Heart right ventricle (tissue), 16 donors: ENCODE data around the gene OASL. TPM values are rescaled to one million over a fixed set of nuclear protein-coding genes. Genes with fewer than 3 reads are reported as not detected.
"Not testable (repeated sequence)": the region's sequence is repeated elsewhere in the genome, so short reads cannot be mapped to it uniquely, and the experiment has no call there.

Experiments
- ATAC-seq, 8 donors: fragments of 200-7000 bp; cut with Tn5 transposase; one replicate each; pipeline ENCODE4 v1.9.1; 2020; ENCODE audit warnings: mild to moderate bottlenecking in 8 of 8, moderate library complexity in 8 of 8, moderate number of reproducible peaks in 1 of 8
- DNase-seq, 2 donors: peaks; one replicate each; pipeline ENCODE4 v3.0.0-alpha.2; 2020
- H3K27ac ChIP-seq, 10 donors: fragments of 200-600 bp; sonication (generic) in 2 of 10; one replicate each; pipeline versions ENCODE4 v1.5.0 to v1.8.0; 2020 to 2022; ENCODE audit warnings: mild to moderate bottlenecking in 3 of 10
- H3K27me3 ChIP-seq, 7 donors: fragments of 200-600 bp; one replicate each; pipeline ENCODE4 v1.8.0; 2021 to 2022; ENCODE audit warnings: mild to moderate bottlenecking in 2 of 7
- H3K36me3 ChIP-seq, 9 donors: fragments of 200-600 bp; sonication (generic) in 1 of 9; one replicate each; pipeline versions ENCODE4 v1.5.0 to v1.8.0; 2020 to 2022; ENCODE audit warnings: mild to moderate bottlenecking in 2 of 9
- H3K4me1 ChIP-seq, 9 donors: fragments of 200-600 bp; sonication (generic) in 1 of 9; one replicate each; pipeline versions ENCODE4 v1.5.0 to v1.8.0; 2020 to 2022; ENCODE audit warnings: mild to moderate bottlenecking in 4 of 9
- H3K4me3 ChIP-seq, 10 donors: fragments of 200-600 bp; sonication (generic) in 2 of 10; one replicate each; pipeline versions ENCODE4 v1.5.0 to v1.8.0; 2020 to 2022; ENCODE audit warnings: mild to moderate bottlenecking in 7 of 10, moderate library complexity in 2 of 10
- H3K9me3 ChIP-seq, 11 donors: fragments of 200-600 bp in 10 of 11; sonication (generic) in 2 of 11; one replicate each; pipeline versions ENCODE4 v1.5.0 to v1.8.0; 2013 to 2022; ENCODE audit warnings: mild to moderate bottlenecking in 2 of 11, control low read depth in 1 of 11, moderate library complexity in 1 of 11
- WGBS, 2 donors: extraction: QIAGEN DNeasy Blood & Tissue Kit; methylation state at CpG; one replicate each; pipeline ENCODE4 v1.1.7; 2013; ENCODE audit warnings: inconsistent platforms in 1 of 2; 5-methylcytosine and 5-hydroxymethylcytosine counted together
- intact Hi-C, 10 donors: fragments of 100-400 bp; cut with DNase I; formaldehyde crosslinking; loops; one replicate each; pipeline versions ENCODE4 v1.11.1 to v1.14.2; 2022
- polyA plus RNA-seq, 2 donors: library from polyadenylated mRNA; stranded (reverse); fragments of 200-250 nt; gene quantifications; one replicate each; pipeline ENCODE4 v1.2.3, GENCODE V29; 2013
- total RNA-seq, 10 donors: library from RNA; stranded (reverse); fragmentation: NEBNext Ultra II Directional in 3 of 10; extraction: Animal tissue kit (Norgen Biotek cat#: 25700) in 3 of 10; gene quantifications; one replicate each; pipeline versions ENCODE4 v1.2.1 to v1.2.4, GENCODE V29; 2021 to 2023
- TF ChIP-seq, protein P1 (sequence below), 9 donors: fragments of 200-600 bp; sonication (generic) in 2 of 9; IDR thresholded peaks; one replicate each; pipeline versions ENCODE4 v1.5.0 to v1.8.0; 2021 to 2022; ENCODE audit warnings: antibody characterized with exemption in 9 of 9, mild to moderate bottlenecking in 5 of 9, moderate library complexity in 1 of 9
- donor health status: Arrhythmogenic right ventricular cardiomyopathy.
- donor health status: ischemic (EF 13 %, LVEDD 7.1; RV severe dilation, severe dysfunction).
- donor health status: healthy with polysubstance abuse.
- donor health status: DM: no; HTN: yes; CAD: no.
- donor health status: DM: no; HTN: no; CAD: no.
- donor health status: ischemic (EF 25% LVEDD 6.9; RV normal size, moderate dysfunction).
- donor health status: ischemic (EF 25% LVEDD 5.7; RV mildly dilated, moderate dysfunction).
- donor health status: healthy.
- donor health status: DM: yes; HTN: yes; CAD: no.
- donor health status: Ischemic cardiomyopathy.
- donor health status: ischemic (EF 35%, LVEDD 5.7; RV mildly dilated, moderate dysfunction).
- donor health status: nonischemic (EF 11% LVEDD 7.7; RV severe dilation, severe dysfunction).
- donor health status: DM: yes; HTN: yes; CAD: no.
- donor health status: PGD.
- donor health status: ischemic (EF 29% LVEDD 5.4; RV normal size, mild dysfunction).
- donor health status: nonischemic (EF 23%, LVEDD 6.1; RV moderate dilation, normal function).

The OASL gene
- total and polyA plus RNA-seq, 12 donors = 0.19 to 2.5 (median 0.95) TPM

DNA sequence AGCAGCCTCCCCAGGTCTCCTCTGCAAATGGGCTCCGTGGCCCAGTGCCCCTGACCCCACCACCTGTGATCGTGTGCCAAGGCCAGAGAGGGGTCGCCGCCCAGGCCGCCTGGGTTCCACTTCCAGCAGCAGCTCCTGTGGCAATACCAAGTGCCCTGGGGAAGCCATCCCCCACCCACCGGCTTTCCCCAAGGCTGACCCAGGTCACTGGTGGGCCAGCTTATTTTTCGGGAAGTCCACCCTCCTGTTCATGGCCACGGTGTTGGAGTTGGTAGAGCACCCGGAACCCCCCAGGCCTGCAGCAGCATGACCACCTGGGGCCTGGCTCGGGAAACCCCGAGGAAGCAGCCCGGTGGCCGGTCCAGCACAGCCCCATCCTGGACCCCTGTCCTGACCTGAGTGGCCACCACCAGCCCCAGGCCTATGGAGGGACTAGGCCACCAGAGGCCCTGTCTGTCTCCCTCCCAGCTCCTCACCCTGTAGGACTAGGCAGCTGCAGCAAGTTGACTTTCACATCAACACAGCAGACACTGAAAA, 40.8 kb upstream of the OASL start:
- no peak overlapping the region for H3K27ac ChIP-seq
- TF ChIP-seq, protein P1, sequence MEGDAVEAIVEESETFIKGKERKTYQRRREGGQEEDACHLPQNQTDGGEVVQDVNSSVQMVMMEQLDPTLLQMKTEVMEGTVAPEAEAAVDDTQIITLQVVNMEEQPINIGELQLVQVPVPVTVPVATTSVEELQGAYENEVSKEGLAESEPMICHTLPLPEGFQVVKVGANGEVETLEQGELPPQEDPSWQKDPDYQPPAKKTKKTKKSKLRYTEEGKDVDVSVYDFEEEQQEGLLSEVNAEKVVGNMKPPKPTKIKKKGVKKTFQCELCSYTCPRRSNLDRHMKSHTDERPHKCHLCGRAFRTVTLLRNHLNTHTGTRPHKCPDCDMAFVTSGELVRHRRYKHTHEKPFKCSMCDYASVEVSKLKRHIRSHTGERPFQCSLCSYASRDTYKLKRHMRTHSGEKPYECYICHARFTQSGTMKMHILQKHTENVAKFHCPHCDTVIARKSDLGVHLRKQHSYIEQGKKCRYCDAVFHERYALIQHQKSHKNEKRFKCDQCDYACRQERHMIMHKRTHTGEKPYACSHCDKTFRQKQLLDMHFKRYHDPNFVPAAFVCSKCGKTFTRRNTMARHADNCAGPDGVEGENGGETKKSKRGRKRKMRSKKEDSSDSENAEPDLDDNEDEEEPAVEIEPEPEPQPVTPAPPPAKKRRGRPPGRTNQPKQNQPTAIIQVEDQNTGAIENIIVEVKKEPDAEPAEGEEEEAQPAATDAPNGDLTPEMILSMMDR (IDR thresholded peaks at IDR 0.05) = no peak
- ATAC-seq (peak in 1 of 8 donors; percentile 19), DNase-seq (no peak)
- WGBS, 2 donors = 90 to 94% methylated on average over 13 of the region's 13 CpGs
- H3K27me3 ChIP-seq = no peaks in the 10 kb centered on the region
- H3K36me3 ChIP-seq = no peaks in the 10 kb centered on the region
- H3K4me3 ChIP-seq = no peak overlapping the region
- intact Hi-C loops = no loop called here
- H3K9me3 ChIP-seq = no peaks in the 10 kb centered on the region
- no peaks in the 10 kb centered on the region for H3K4me1 ChIP-seq

DNA sequence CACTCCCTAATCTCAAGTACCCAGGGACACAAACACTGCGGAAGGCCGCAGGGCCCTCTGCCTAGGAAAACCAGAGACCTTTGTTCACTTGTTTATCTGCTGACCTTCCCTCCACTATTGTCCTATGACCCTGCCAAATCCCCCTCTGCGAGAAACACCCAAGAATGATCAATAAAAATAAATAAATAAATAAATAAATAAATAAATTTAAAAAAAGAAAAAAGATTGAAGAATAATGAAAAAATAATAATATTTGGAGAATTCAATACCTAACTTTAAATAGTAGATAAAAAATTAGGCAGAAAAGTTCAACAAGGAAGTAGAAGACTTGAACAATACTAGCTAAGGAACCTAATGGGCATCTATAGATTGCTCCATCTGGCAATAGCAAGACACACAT, 38.4 kb upstream of the OASL start:
- intact Hi-C loops, H3K4me1 ChIP-seq, H3K27ac ChIP-seq, H3K4me3 ChIP-seq, H3K27me3 ChIP-seq, ATAC-seq, DNase-seq, H3K36me3 ChIP-seq: not testable (repeated sequence)
- peaks cover 0 to 18% (median 2%) of the 10 kb centered on the region in 11 donors for H3K9me3 ChIP-seq
- WGBS, 2 donors = 100% methylated on average over 1 of the region's 3 CpGs

DNA sequence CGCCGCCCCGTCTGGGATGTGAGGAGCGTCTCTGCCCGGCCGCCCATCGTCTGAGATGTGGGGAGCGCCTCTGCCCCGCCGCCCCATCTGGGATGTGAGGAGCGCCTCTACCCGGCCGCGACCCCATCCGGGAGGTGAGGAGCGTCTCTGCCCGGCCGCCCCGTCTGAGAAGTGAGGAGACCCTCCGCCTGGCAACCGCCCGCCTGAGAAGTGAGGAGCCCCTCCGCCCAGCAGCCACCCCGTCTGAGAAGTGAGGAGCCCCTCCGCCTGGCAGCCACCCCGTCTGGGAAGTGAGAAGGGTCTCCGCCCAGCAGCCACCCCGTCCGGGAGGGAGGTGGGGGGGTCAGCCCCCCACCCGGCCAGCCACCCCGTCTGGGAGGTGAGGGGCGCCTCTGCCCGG, 36.9 kb upstream of the OASL start:
- H3K27ac ChIP-seq, H3K27me3 ChIP-seq, ATAC-seq, DNase-seq, H3K4me3 ChIP-seq, H3K36me3 ChIP-seq, H3K4me1 ChIP-seq, intact Hi-C loops: not testable (repeated sequence)
- peaks cover 0 to 32% (median 3%) of the 10 kb centered on the region in 11 donors for H3K9me3 ChIP-seq
- WGBS, 2 donors = 92 to 95% methylated on average over 21 to 31 of the region's 33 CpGs

DNA sequence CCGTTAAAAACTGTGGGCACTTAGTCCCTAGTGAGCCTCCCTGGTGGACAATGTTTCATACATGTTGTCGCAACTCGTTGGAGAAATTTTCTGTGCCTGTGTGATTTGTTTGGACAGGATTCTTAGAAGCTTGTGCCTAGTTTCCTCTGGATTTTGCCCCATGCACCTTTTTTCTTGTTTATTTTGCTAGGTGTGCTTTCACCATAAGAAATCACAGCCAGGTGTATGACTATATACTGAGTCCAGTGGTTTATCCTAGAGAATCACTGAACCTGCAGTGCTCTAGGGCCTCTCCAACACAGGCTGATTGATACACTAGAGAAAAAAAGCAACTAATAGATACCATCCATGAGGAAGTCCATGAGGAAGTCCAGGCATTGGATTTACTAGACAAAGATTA, 33.1 kb upstream of the OASL start:
- peaks cover 0 to 32% (median 3%) of the 10 kb centered on the region in 11 donors for H3K9me3 ChIP-seq
- WGBS, 2 donors = 85 to 86% methylated on average over 3 of the region's 3 CpGs
- intact Hi-C loops = no loop called here
- H3K27me3 ChIP-seq = peaks cover 0 to 19% (median 0%) of the 10 kb centered on the region in 7 donors
- no peaks in the 10 kb centered on the region for H3K36me3 ChIP-seq
- no peak for DNase-seq
- H3K27ac ChIP-seq = no peak overlapping the region
- no peak overlapping the region for H3K4me3 ChIP-seq
- no peaks in the 10 kb centered on the region for H3K4me1 ChIP-seq
- TF ChIP-seq, protein P1 (IDR thresholded peaks at IDR 0.05) = no peak
- no peak for ATAC-seq

DNA sequence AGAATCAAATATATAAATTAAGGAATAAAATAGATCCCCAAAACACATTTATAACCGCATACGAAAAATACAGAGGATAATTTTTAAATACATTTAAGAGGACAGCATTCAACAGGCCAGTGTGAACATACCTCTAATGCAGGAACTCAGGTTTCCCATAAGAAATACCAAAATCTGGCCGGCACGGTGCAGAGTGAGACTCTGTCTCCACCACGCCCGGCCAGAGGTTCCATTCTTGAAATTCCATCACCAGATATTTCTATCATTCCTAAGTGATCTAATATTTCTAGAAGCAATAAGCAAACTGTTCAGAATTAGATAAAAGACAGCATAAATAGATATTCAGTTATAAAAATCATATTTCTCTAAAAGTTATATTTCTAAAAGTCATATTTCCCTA, 30.2 kb upstream of the OASL start:
- Histone ChIP-seq H3K27me3 (peaks cover 0 to 22% (median 0%) of the 10 kb centered on the region in 7 donors), H3K4me1 (no peaks in the 10 kb centered on the region), H3K27ac (no peak overlapping the region), H3K9me3 (peaks cover 0 to 32% (median 3%) of the 10 kb centered on the region in 11 donors), H3K4me3 (no peak overlapping the region), H3K36me3 (no peaks in the 10 kb centered on the region)
- intact Hi-C loops = no loop called here
- ATAC-seq (no peak), DNase-seq (no peak)
- 83 to 84% methylated on average over 6 of the region's 6 CpGs for WGBS, 2 donors
- TF ChIP-seq, protein P1 (IDR thresholded peaks at IDR 0.05) = no peak
